Measurements from ENCODE around the gene CDH4. TPM values are rescaled to one million over a fixed set of nuclear protein-coding genes. Genes with fewer than 3 reads are reported as not detected.

Gene CDH4
- total RNA-seq, 1 experiment from 2014 or later: 25.0 TPM

- DNase-seq (ENCODE audit: unreplicated experiment): no peak
- Mint-ChIP-seq H3K9me3 (ENCODE audit: unreplicated experiment) (peaks cover 7% of the 10 kb centered on the region), H3K4me1 (ENCODE audit: insufficient read depth, unreplicated experiment) (no peaks in the 10 kb centered on the region), H3K27me3 (ENCODE audit: insufficient read depth, unreplicated experiment) (no peaks in the 10 kb centered on the region), H3K36me3 (ENCODE audit: insufficient read depth, unreplicated experiment) (no peaks in the 10 kb centered on the region), H3K27ac (ENCODE audit: low read depth, unreplicated experiment) (no peak overlapping the region), H3K4me3 (ENCODE audit: unreplicated experiment) (no peak overlapping the region)
- no TSS peak for BruUV-seq (replicated peaks)
- ChIA-PET POLR2A (interaction anchor here (1.0 kb wide), 1 partner anchor 10 kb away, joined by 3 read pairs; no protein-coding TSS in a partner anchor), CTCF (interaction anchor here (0.7 kb wide), 1 partner anchor 537 kb away, joined by 3 read pairs; no protein-coding TSS in a partner anchor)
- TF ChIP-seq CTCF (IDR thresholded peaks at IDR 0.05; ENCODE audit: unreplicated experiment): no peak
- intact Hi-C loops (cut with micrococcal nuclease): no loop called here
These were observed 547.4 kb downstream of the CDH4 start for GRCh38 chr20:61799394-61799923.

- DNase-seq (ENCODE audit: unreplicated experiment): no peak
- H3K4me1 Mint-ChIP-seq (ENCODE audit: insufficient read depth, unreplicated experiment): no peaks in the 10 kb centered on the region
- no peaks in the 10 kb centered on the region for H3K36me3 Mint-ChIP-seq (ENCODE audit: insufficient read depth, unreplicated experiment)
- intact Hi-C loops (cut with micrococcal nuclease): no loop called here
- no peak overlapping the region for H3K27ac Mint-ChIP-seq (ENCODE audit: low read depth, unreplicated experiment)
- H3K9me3 Mint-ChIP-seq (ENCODE audit: unreplicated experiment): peaks cover 3% of the 10 kb centered on the region
- ChIA-PET POLR2A (no interaction called here), CTCF (no interaction called here)
- no peak overlapping the region for H3K4me3 Mint-ChIP-seq (ENCODE audit: unreplicated experiment)
- H3K27me3 Mint-ChIP-seq (ENCODE audit: insufficient read depth, unreplicated experiment): no peaks in the 10 kb centered on the region
- no TSS peak for BruUV-seq (replicated peaks)
- TF ChIP-seq CTCF (IDR thresholded peaks at IDR 0.05; ENCODE audit: unreplicated experiment): no peak
These were observed 547.9 kb downstream of the CDH4 start for GRCh38 chr20:61799928-61800327.

- Mint-ChIP-seq H3K4me3 (ENCODE audit: unreplicated experiment) (no peak overlapping the region), H3K36me3 (ENCODE audit: insufficient read depth, unreplicated experiment) (no peaks in the 10 kb centered on the region), H3K27ac (ENCODE audit: low read depth, unreplicated experiment) (no peak overlapping the region), H3K27me3 (ENCODE audit: insufficient read depth, unreplicated experiment) (no peaks in the 10 kb centered on the region), H3K4me1 (ENCODE audit: insufficient read depth, unreplicated experiment) (no peaks in the 10 kb centered on the region), H3K9me3 (ENCODE audit: unreplicated experiment) (no peaks in the 10 kb centered on the region)
- DNase-seq (ENCODE audit: unreplicated experiment): no peak
- intact Hi-C loops (cut with micrococcal nuclease): no loop called here
- BruUV-seq (replicated peaks): no TSS peak
- TF ChIP-seq CTCF (IDR thresholded peaks at IDR 0.05; ENCODE audit: unreplicated experiment): no peak
- ChIA-PET POLR2A (no interaction called here), CTCF (no interaction called here)
These were observed 548.5 kb downstream of the CDH4 start for GRCh38 chr20:61800359-61801064.

GRCh38 chr20:61801065-61801360 lies 549.0 kb downstream of the CDH4 start:
- TF ChIP-seq CTCF (IDR thresholded peaks at IDR 0.05; ENCODE audit: unreplicated experiment): no peak
- Mint-ChIP-seq H3K4me1 (ENCODE audit: insufficient read depth, unreplicated experiment) (no peaks in the 10 kb centered on the region), H3K27me3 (ENCODE audit: insufficient read depth, unreplicated experiment) (no peaks in the 10 kb centered on the region), H3K4me3 (ENCODE audit: unreplicated experiment) (no peak overlapping the region), H3K27ac (ENCODE audit: low read depth, unreplicated experiment) (no peak overlapping the region), H3K36me3 (ENCODE audit: insufficient read depth, unreplicated experiment) (no peaks in the 10 kb centered on the region), H3K9me3 (ENCODE audit: unreplicated experiment) (no peaks in the 10 kb centered on the region)
- POLR2A ChIA-PET: no interaction called here
- intact Hi-C loops (cut with micrococcal nuclease): no loop called here
- CTCF ChIA-PET: no interaction called here
- DNase-seq (ENCODE audit: unreplicated experiment): no peak
- BruUV-seq (replicated peaks): no TSS peak

Data from MCF 10A (cell line).